ENCODE results near the gene MAPRE3. TPM values are rescaled to one million over a fixed set of nuclear protein-coding genes. Genes with fewer than 3 reads are reported as not detected.

Gene MAPRE3
- total RNA-seq, 1 donor from 2014 or later: 1.1 TPM

DNA sequence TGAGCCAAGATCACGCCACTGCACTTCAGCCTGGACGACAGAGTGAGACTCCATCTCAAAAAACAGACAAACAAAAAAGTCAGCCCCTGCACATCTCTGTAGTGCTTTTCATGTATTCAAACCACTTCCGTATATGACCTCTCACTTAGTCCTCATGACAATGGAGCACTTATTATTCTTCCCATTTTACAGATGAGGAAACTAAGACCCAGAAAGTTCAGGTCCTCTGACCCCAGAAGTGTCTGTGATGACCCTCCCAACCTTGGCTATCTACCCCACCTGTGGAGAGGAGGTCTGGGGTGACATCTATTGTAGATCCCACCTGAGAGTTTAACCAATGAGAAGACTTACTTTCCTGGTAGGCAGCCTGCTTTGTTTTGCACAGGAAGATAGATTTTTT, 21.6 kb upstream of the MAPRE3 start:
- no peak for DNase-seq (ENCODE audit: low read depth, low spot score)

DNA sequence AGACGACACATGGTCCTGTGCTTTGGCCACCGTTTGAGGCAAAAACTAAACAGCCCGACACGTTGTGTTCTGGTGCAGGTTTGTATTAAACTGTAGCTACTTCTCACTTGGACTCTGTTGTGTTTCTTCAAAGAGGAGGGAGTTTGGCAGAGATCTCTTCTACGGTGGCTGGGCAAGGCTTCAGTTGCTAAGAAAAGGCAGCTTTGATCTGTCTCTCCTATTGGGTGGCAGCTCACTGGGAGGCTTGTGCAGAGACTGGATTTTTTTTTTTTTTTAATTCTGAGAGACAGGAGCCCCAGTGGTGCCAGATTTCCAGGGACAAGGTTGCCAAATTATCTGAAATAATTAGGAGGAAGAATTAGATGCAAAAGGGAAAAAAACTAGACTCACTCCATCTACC, 20.2 kb upstream of the MAPRE3 start:
- no peak for DNase-seq (ENCODE audit: low read depth, low spot score)

DNA sequence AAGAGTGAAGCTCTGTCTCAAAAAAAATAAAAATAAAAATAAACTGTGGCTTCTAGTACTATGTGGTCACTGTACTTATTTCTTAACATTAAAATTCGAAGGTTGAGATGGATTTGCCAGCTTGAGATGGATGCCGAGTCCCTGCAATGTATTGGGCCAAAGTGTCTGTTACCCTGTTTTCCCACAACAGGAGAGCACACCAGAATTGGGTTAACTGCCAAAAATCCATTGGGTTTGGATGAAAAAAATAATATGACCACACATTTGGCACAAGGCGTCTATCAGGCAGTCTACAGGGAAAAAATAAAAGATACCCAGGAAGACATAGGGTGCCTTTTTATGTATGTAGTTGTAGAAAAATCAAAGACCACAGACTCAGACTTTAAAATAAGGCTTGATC, 19.2 kb upstream of the MAPRE3 start:
- no peak for DNase-seq (ENCODE audit: low read depth, low spot score)

DNA sequence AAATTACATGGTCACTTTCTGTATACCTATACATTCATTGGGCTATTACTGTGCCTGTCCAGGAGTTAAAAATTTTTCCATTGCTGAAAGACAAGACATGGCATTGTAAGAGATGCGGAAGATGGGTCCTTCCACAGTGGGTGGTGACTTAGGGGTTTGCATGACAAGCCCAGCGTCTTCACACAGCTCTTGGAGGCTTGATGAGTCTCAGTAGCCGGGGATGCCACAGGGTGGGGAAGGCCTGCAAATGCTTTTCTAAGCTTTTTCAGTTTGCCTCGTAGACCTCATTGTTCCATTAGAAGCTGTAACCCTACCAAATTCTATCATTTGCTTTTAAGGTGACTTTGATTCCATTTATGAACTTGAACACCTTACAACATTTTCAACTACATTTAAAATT, 18.1 kb upstream of the MAPRE3 start:
- no peak for DNase-seq (ENCODE audit: low read depth, low spot score)

DNA sequence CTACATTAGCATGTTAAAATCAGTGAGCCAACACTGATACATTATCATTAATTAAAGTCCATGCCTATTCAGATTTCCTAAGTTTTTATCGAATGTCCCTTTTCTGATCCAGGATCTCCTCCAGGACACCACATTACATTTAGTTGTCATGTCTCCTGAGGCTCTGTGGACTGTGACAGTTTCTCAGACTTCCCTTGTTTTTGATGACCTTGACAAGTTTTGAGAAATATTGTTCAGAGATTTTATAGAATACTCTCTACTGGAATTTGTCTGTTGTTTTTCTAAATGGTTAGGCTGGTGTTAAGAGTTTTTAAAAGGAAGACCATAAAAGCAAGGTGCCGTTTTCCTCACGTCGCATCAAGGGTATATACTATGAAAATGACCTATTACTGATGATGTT, 16.3 kb upstream of the MAPRE3 start:
- DNase-seq (ENCODE audit: low read depth, low spot score): no peak

DNA sequence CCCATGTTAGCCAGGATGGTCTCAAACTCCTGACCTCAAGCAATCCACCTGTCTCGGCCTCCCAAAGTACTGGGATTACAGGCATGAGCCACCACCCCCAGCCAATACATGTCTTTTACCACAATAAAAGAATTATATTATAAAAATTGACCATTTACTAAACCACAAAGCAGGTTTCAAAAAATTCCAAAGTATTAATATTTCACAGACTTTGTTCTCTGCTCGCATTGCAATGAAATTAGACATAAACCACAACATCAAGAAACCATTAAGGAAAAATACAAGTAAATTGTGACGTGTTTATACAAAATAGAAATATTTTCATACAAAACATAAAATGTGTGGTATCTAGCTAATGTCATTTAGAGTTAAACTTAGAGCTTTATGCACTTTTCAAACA, 13.4 kb upstream of the MAPRE3 start:
- DNase-seq (ENCODE audit: low read depth, low spot score): no peak

DNA sequence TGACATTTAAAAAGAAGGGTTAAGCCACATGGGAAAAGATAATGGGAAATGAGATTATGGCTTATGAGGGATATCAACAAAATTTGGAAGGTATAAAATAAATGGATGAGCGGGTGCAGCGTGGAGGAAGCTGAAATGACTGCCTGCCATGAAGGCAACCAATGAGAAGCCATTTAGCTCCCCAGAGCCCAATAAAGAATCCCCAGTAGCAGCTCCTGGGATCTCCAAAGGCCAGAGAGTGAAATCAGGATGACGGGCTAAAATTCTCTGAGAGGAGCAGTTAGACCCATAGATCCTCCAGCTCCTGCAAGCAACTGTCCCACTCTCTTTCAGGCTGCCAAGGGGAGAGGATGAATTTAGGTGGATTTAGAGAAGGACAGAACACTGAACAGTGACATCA, 12.9 kb upstream of the MAPRE3 start:
- no peak for DNase-seq (ENCODE audit: low read depth, low spot score)

DNA sequence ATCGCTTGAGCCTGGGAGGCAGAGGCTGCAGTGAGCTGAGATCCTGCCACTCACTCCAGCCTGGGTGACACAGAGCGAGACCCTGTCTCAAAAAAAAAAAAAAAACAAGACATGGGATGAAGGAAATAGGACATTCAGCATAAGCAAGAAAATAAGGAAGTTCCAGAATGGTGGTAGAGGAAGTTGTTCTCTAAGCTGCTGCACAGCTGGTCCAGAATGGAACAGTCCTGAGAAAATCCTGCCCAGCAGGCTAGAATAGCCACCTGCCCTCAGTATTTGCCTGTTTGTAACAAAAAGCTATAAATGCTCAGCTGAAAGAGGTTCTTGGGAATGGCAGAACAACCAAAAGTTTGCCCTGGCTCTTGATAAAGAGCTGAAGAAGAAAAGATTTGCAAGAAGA, 11.1 kb upstream of the MAPRE3 start:
- no peak for DNase-seq (ENCODE audit: low read depth, low spot score)

DNA sequence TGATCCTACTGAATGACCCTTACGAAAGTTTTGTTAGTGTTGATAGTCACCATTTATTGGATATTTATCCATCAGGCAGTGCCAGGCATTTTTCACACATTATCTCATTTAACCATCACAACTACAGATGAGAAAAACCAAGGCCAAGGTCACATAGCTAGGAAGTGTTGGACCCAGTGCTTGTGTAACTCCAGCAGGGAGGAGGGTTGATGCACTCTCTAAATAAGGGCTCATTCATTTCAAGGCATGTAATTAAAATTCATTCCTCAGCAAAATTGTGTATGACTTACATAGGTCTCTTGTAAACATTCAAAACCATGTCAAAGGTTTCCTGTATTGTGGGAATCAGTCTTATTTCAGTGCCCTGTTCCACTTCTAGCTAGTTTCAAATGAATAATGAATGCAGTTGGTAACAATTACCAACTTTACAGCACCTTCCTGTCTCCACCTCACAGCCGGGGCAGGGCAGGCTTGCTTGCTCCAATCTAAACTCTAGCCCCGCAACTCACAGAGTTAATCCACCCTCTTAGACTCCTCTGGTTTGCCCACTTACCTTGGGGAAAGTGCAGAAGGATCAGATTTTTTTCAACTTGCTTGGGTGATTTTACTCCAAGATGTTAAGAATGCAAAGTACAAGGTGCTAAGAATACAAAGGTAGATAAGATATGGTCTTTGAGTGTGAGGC, 5.8 kb upstream of the MAPRE3 start:
- no peak for DNase-seq (ENCODE audit: low read depth, low spot score)

DNA sequence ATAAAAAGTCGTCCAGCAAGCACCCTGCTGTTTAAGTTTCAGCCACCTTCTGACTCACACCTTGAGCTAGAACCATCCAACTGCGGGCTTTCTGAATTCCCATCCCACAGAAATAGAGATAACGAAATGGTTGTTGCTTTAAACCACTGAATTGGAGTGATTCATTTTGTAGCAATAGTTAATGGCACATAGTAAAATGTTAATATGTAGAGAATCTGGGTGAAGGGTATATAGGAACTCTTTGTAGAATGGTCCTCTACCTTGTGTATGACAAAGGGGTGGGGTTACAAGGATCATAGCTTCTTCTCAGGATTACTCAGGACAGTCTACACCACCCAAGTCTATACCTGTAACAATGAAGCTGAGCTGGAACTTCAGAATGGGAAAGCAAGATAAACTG, 2.4 kb upstream of the MAPRE3 start:
- DNase-seq (ENCODE audit: low read depth, low spot score): no peak

DNA sequence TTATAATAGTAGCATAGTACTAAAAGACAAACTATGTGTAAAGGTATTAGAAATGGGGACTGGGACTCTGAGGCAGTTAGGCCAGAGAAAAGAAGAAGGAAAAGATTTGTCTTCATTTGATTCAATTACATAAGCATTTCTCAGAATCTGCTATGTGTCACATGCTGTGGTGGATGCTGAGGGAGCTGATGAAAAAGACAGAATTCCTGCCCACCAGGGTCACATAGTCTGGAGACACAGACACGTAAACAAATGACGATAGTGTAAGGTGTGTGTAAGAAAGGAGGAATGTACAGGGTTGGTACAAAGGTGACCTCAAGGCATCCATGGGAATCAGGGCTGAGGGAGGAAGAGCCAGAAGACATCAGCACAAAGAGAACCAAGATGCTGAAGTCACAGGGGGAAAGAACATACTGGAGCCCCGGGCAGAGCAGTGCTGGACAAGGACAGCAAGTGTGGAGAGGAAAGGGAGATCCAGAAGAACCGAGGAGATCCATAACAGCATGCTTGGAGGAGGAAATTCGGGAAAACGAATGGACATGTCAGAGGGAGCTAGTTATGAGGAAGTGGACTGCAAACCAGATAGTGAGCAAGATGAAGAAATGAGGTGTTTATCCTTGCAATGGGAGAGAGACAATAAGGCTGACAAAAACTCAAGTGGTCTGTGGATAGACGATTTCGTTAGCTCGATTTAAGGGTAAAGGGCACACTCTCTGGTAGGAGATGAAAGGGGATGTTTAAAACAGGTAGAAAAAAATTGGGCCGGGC, 1.2 kb upstream of the MAPRE3 start:
- no peak for DNase-seq (ENCODE audit: low read depth, low spot score)

DNA sequence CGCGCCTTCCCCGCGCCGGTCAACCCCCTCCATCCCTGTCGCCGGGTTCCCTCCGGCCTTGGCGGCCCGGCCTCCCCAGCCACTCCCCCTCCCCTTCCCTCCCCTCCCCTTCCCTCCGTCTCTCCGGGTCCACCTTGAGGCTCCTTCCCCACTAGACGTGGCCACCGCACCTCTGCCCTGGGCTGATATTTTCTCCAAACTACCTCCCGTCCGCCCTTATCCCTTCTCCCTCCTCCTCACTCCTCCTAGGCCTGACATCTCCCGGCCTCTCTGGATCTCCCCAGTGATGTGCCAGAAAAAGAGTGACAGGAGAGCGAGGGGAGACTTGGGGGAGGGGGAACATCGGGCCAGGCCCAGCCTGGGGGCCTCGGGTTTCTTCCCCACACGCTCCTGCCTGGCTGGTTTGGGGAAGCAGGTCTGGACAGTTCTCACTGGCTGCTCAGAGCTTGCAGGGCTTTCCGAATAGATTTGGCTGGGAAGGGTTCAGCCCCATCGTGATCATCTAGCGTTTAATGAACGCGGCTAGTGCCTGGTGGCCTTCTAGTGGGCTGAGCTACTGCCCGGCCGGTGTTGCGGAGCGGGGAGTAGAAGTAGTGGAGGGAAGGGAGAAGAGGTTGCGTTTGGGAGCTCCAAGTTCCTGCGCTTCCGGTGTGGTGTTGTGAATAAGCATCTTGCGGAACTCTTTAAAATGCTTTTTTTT, 641 bp downstream of the MAPRE3 start:
- no peak for DNase-seq (ENCODE audit: low read depth, low spot score)

DNA sequence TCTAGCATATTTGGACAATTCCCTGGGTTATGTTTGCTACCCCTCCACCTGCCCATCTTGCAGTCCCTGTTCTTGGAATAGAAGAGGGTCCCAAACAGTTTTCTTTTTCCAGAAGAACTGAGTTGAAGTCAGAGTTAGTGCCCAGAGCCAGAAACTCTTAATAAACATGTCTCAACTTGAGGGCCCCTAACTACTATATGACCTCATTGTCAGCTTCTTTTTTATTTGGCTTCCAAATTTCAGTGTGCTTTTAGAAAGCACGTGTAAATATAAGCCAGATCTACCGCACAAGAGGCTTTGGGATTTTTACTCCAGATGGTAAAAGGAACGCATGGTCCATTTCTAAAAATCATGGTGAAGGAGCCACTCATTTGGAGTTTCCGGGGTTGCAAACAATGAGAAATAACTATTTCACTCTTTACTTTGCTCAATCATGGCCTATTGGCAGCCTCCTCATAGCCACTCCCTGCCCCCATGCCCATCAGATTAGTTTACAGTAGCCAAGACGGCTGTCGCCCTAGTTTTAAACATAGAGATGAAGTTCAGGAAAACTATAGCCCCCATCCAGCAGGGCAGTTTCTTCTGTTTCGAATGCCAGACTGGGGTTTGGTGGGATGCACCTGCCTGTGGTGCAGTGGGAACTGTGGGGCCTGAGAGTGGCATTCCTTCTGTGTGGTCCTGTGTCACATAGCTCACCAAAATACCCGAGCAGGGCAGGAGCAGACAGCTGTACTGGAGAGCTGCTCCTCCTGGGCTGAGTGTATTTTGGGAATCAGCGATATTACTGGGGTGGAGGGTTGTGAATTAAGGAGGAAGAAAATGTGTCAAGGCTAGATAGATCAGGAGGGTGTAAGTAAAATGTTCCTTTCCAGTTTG, 1.7 kb downstream of the MAPRE3 start:
- DNase-seq (ENCODE audit: low read depth, low spot score): no peak

DNA sequence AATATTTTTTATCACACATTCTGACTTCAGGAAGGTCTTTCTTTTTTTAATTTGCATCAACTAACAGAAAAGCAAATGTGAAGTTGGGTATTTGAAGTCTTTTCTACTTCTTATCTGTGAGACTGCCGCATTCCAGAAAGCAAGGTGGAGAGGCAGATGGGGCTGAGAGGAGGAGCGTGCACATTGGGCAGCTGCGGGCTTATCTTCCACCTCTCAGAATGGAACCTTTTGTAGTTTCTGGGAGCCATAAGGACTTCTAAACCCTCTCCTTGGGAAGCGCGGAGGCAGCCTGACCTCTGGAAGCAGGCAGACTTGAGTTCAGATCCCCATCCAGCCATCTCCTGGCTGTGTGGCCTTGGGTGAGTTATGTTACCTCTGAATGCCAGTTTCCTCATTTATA, 3.9 kb downstream of the MAPRE3 start:
- no peak for DNase-seq (ENCODE audit: low read depth, low spot score)

DNA sequence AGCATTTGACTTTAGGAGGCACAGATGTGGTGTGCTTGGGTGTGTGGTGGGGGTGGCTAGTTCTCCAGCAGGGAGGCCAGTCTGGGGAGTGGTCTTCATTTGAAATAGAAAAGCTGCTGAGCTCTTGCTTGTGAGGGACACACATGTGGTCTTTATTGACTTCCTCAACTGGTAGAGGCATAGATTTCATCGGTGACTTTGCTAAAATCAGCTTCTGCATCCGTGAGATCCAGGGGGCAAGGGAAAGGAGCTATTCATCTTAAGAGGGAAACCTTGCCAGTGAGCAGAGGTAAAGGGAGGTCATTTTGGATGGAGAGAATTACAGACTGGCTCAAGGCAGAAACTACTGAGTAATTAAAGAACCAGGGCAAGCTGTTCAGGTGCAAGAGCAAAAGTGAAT, 4.7 kb downstream of the MAPRE3 start:
- no peak for DNase-seq (ENCODE audit: low read depth, low spot score)

DNA sequence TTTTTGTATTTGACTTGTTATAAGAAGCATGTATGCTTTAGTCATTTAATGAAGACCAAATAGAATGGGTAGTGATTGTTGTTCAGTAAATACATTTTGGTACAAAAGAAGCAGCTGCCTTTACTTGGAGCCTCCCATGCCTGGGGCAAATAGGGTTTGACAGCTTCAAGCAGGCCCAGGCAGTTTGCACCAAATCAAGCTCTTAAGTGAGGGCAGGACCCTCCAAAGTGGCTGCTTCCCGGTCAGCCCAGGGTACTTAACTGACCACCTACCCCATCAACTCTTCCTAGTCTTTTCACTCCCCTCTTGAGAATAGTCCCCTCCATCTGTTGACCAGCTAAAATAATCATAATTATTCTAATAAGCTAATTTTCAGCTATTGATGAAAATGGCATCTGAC, 5.2 kb downstream of the MAPRE3 start:
- DNase-seq (ENCODE audit: low read depth, low spot score): no peak

DNA sequence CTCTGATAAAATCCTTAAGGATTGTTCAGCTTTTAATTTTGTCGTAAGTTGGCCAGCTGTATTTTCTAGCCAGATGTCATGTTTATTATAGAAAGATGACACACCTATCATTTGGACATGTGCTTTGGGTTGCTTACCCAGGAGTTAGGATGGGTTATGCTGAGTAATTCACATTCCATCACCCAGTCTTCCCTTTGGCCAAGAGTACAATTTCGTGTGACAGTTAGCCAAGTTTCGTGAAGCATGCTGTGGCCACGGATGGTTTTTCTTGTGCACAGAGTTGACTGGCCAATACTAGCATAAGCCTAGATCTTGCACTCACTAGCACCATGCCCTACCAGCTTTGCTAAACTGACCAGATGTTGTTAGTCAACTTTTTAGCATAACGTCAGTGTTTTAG, 5.8 kb downstream of the MAPRE3 start:
- no peak for DNase-seq (ENCODE audit: low read depth, low spot score)

DNA sequence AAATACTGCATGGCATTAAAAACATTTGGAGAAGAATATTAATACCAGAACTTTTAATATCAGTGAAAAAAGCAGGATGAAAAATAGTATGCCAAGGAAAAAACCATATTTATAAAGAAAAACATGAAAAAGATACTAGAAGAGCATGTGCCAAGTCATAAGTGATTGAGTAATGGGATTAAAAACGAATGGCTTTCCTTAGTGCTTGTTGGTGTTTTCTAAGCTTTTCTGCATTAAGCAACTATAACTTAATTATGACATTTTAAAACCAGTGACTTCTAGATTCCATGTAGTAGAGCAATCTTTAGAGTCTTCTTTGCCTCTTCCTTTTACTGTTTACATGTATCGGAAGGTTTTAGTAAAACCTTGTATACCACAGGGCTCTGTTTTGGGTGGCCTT, 6.6 kb downstream of the MAPRE3 start:
- no peak for DNase-seq (ENCODE audit: low read depth, low spot score)

DNA sequence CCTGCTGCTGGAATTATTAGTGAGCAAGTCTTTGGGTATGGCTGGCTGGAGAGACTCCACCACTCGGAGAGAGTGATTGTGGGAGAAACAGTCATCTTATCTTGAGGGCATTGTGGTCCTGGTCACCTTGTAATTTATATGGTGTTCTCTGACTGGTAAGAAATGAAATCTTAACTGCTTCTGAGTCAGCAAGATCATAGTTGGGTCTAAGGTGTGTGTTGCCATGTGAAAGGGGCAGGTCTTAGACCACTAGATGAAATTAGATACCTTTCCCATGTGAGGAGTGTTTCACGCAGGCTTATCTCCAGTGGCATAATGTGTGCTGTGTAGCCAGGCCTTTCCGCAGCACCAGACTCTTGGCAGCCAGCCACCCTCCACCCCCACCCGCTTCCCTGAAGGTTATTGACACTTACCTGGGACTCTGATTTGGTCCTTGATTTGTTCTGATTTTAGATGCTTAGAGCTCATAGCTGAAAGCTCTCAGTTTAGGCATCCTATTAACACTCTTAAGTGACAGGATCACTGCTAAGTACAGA, 7.7 kb downstream of the MAPRE3 start:
- DNase-seq (ENCODE audit: low read depth, low spot score): no peak

DNA sequence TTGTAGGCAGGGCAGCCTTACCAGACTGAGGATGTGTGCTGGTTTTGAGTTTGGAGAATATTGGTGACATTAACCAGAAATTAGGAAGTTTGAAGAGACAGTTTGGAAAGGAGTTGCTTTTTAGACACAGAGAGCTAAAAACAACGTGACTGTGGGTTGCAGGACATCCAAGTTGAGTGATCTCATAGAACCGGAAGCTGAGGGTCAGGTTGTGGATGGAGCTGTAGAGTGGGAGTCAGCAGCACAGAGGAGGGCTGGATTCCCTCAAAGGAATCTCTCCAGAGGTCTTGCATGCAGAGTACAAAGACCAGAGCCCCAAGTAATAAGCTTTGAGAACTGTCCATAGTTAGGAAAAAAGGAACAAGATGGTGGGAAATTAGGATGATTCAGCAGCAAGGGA, 9.3 kb downstream of the MAPRE3 start:
- no peak for DNase-seq (ENCODE audit: low read depth, low spot score)

DNA sequence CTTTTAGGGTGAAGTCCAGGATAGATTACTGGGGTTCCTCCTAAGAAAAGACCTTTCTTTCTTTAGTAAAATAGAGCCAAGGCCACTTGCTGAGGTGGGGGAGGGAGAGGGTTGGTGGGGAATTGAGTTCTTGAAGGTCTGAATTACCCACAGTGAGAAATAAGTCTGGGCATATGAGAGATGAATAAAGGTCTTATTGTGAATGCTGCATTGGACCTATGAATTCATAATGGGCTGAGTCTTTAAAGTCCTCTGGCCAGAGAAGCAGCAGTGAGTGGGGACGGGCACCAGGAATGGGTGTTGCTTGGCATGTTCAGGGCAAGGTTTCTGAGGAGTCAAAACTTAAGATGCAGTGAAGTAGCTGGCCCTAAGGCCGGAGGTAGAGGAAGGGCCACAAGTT, 10.5 kb downstream of the MAPRE3 start:
- no peak for DNase-seq (ENCODE audit: low read depth, low spot score)

All from pulmonary artery endothelial cell (primary cell).